Measurements from ENCODE around the gene ZNF225.
"Not testable (repeated sequence)": the region's sequence is repeated elsewhere in the genome, so short reads cannot be mapped to it uniquely, and the experiment has no call there.

The ZNF225 gene

GRCh38 chr19:44113784-44114390 is 688 bp downstream of the ZNF225 start:
- H3K79me2 ChIP-seq (ENCODE audit: insufficient read depth, low read depth): no peaks in the 10 kb centered on the region
- no peaks in the 10 kb centered on the region for H3K27me3 ChIP-seq (ENCODE audit: insufficient read depth, low read depth)
- no peak overlapping the region for H3K4me3 ChIP-seq (IDR thresholded peaks at IDR 0.05; ENCODE audit: insufficient read depth, low read depth, low read length)
- H3K36me3 ChIP-seq (ENCODE audit: insufficient read depth): peaks cover 2% of the 10 kb centered on the region; the same call in 1 of the 2 replicates
- H3K27ac ChIP-seq: no peak overlapping the region
- H2AFZ ChIP-seq (ENCODE audit: low read depth): peak overlapping the region; percentile 83
- peak overlapping the region; percentile 60 for H3K4me2 ChIP-seq
- H3K4me1 ChIP-seq (ENCODE audit: low read depth, poor library complexity, severe bottlenecking): peaks cover 5% of the 10 kb centered on the region
- H4K20me1 ChIP-seq (ENCODE audit: insufficient read depth): no peaks in the 10 kb centered on the region
- TF ChIP-seq CTCF (conservative IDR thresholded peaks at IDR 0.05; ENCODE audit: low read depth, low read length): no peak
- H3K9ac ChIP-seq: peak overlapping the region; percentile 30; the same call in 1 of the 2 replicates

- H3K9ac ChIP-seq; H3K27me3 ChIP-seq (ENCODE audit: insufficient read depth, low read depth); H3K4me3 ChIP-seq (IDR thresholded peaks at IDR 0.05; ENCODE audit: insufficient read depth, low read depth, low read length); H3K4me1 ChIP-seq (ENCODE audit: low read depth, poor library complexity, severe bottlenecking); H3K36me3 ChIP-seq (ENCODE audit: insufficient read depth); H4K20me1 ChIP-seq (ENCODE audit: insufficient read depth); H3K27ac ChIP-seq; H3K4me2 ChIP-seq; H2AFZ ChIP-seq (ENCODE audit: low read depth); H3K79me2 ChIP-seq (ENCODE audit: insufficient read depth, low read depth): not testable (repeated sequence)
Observed at GRCh38 chr19:44121162-44121561, 8.0 kb downstream of the ZNF225 start.

- Histone ChIP-seq H3K36me3 (ENCODE audit: insufficient read depth) (no peaks in the 10 kb centered on the region), H3K79me2 (ENCODE audit: insufficient read depth, low read depth) (no peaks in the 10 kb centered on the region), H4K20me1 (ENCODE audit: insufficient read depth) (no peaks in the 10 kb centered on the region), H3K27me3 (ENCODE audit: insufficient read depth, low read depth) (no peaks in the 10 kb centered on the region), H3K9ac (no peak overlapping the region), H3K4me1 (ENCODE audit: low read depth, poor library complexity, severe bottlenecking) (no peaks in the 10 kb centered on the region), H3K4me3 (IDR thresholded peaks at IDR 0.05; ENCODE audit: insufficient read depth, low read depth, low read length) (no peak overlapping the region), H3K27ac (no peak overlapping the region), H2AFZ (ENCODE audit: low read depth) (no peak overlapping the region), H3K4me2 (no peak overlapping the region)
- TF ChIP-seq CTCF (conservative IDR thresholded peaks at IDR 0.05; ENCODE audit: low read depth, low read length): no peak
Observed at GRCh38 chr19:44131955-44132354, 18.8 kb downstream of the ZNF225 start.

GRCh38 chr19:44141191-44142058 is 28.2 kb downstream of the ZNF225 start, which contains the start of gene ZNF234:
ZNF234 (plus strand) TSS chr19:44141554; CDS start chr19:44144633, 3,079 bp downstream.
- Histone ChIP-seq H3K36me3 (ENCODE audit: insufficient read depth) (no peaks in the 10 kb centered on the region), H3K27me3 (ENCODE audit: insufficient read depth, low read depth) (no peaks in the 10 kb centered on the region), H3K79me2 (ENCODE audit: insufficient read depth, low read depth) (no peaks in the 10 kb centered on the region), H3K9ac (no peak within 1 kb of the TSS), H2AFZ (ENCODE audit: low read depth) (no peak within 1 kb of the TSS), H3K4me3 (IDR thresholded peaks at IDR 0.05; ENCODE audit: insufficient read depth, low read depth, low read length) (no peak within 1 kb of the TSS), H3K4me1 (ENCODE audit: low read depth, poor library complexity, severe bottlenecking) (no peaks in the 10 kb centered on the region), H3K27ac (no peak within 1 kb of the TSS), H4K20me1 (ENCODE audit: insufficient read depth) (no peaks in the 10 kb centered on the region), H3K4me2 (no peak within 1 kb of the TSS)
- TF ChIP-seq CTCF (conservative IDR thresholded peaks at IDR 0.05; ENCODE audit: low read depth, low read length): no peak

- H3K27me3 ChIP-seq (ENCODE audit: insufficient read depth, low read depth): no peaks in the 10 kb centered on the region
- H4K20me1 ChIP-seq (ENCODE audit: insufficient read depth): no peaks in the 10 kb centered on the region
- no peak overlapping the region for H3K4me2 ChIP-seq
- H3K27ac ChIP-seq: no peak overlapping the region
- H3K9ac ChIP-seq: no peak overlapping the region
- TF ChIP-seq CTCF (conservative IDR thresholded peaks at IDR 0.05; ENCODE audit: low read depth, low read length): no peak
- no peak overlapping the region for H3K4me3 ChIP-seq (IDR thresholded peaks at IDR 0.05; ENCODE audit: insufficient read depth, low read depth, low read length)
- no peaks in the 10 kb centered on the region for H3K4me1 ChIP-seq (ENCODE audit: low read depth, poor library complexity, severe bottlenecking)
- no peaks in the 10 kb centered on the region for H3K36me3 ChIP-seq (ENCODE audit: insufficient read depth)
- no peaks in the 10 kb centered on the region for H3K79me2 ChIP-seq (ENCODE audit: insufficient read depth, low read depth)
- H2AFZ ChIP-seq (ENCODE audit: low read depth): no peak overlapping the region
Observed at GRCh38 chr19:44142059-44142433, 28.8 kb downstream of the ZNF225 start.

Measured in KMS-11 (cell line).